Endothelial cell of umbilical vein (primary cell): ENCODE data around the gene TMEM108. TPM values are rescaled to one million over a fixed set of nuclear protein-coding genes. Genes with fewer than 3 reads are reported as not detected.

Experiments
- BruUV-seq: library from RNA; stranded (reverse); fragments of 400-500 nt; replicated peaks from 2 replicates; lab custom pipeline; 2021; lab: Mats Ljungman, UMichigan
- CTCF ChIA-PET: fragments of 300-600, 350-600 bp; sonication (Branson Sonifier 250); formaldehyde crosslinking; loops from one replicate; lab custom pipeline; 2021; ENCODE audit warnings: antibody characterized with exemption, inconsistent platforms; lab: Charles Lee
- POLR2A ChIA-PET: fragments of 300-600, 350-600 bp; sonication (Branson Sonifier 250); formaldehyde crosslinking; loops from one replicate; lab custom pipeline; 2021; ENCODE audit warnings: antibody characterized with exemption, inconsistent platforms; lab: Charles Lee
- DNase-seq: peaks from one replicate; pipeline ENCODE4 v3.0.0-alpha.2; 2011; ENCODE audit warnings: low read depth, low spot score
- FAIRE-seq: peaks from 2 replicates; lab custom pipeline; 2011; peaks lifted over from hg19 to GRCh38; lab: Jason Lieb, UNC
- H2AFZ ChIP-seq: 2 replicates; pipeline ENCODE4 v1.6.0; 2012; ENCODE audit warnings: low read depth, low read length, control low read depth, inconsistent platforms
- H3K27ac ChIP-seq: 2 replicates; pipeline ENCODE4 v1.5.1; 2011; ENCODE audit warnings: low read depth, mild to moderate bottlenecking, control low read depth, low read length, moderate library complexity; ENCODE audit not compliant: insufficient read depth
- H3K27me3 ChIP-seq, 2 experiments: 2 replicates each; pipeline versions ENCODE4 v1.6.0 to v1.6.1; 2011; ENCODE audit warnings: low read length in 2 of 2, mixed read lengths in 1 of 2; ENCODE audit not compliant: control insufficient read depth in 2 of 2, insufficient read depth in 2 of 2
- H3K36me3 ChIP-seq, 2 experiments: 2 replicates in 1 of 2; 3 replicates in 1 of 2; pipeline ENCODE4 v1.5.1; 2011; ENCODE audit warnings: low read length in 2 of 2, mild to moderate bottlenecking in 1 of 2, moderate library complexity in 1 of 2; ENCODE audit not compliant: control insufficient read depth in 2 of 2, insufficient read depth in 2 of 2; ENCODE audit errors: extremely low read depth in 1 of 2
- H3K4me1 ChIP-seq: 3 replicates; pipeline ENCODE4 v1.5.1; 2011; ENCODE audit warnings: mild to moderate bottlenecking, low read length; ENCODE audit not compliant: control insufficient read depth, insufficient read depth; ENCODE audit errors: extremely low read depth
- H3K4me2 ChIP-seq: 2 replicates; pipeline ENCODE4 v1.6.1; 2011; ENCODE audit warnings: low read length, control low read depth, mixed read lengths; ENCODE audit not compliant: insufficient read depth
- H3K4me3 ChIP-seq, 3 experiments: fragments of 200-600 bp in 1 of 3; sonication (generic), shearing (Covaris generic) in 1 of 3; replicated peaks in 1 of 3; 2 replicates each; pipeline ENCODE4 v1.5.1; 2011 to 2016; ENCODE audit warnings: control low read depth in 3 of 3, low read length in 3 of 3, mild to moderate bottlenecking in 2 of 3, inconsistent platforms in 1 of 3, low read depth in 1 of 3, moderate library complexity in 1 of 3; ENCODE audit not compliant: insufficient read depth in 1 of 3
- H3K79me2 ChIP-seq: 2 replicates; pipeline ENCODE4 v1.6.0; 2012; ENCODE audit warnings: low read length, inconsistent platforms; ENCODE audit not compliant: control insufficient read depth, insufficient read depth
- H3K9ac ChIP-seq: replicated peaks from 2 replicates; pipeline ENCODE3; 2011; ENCODE audit warnings: low read length, control low read depth; ENCODE audit not compliant: insufficient read depth; ENCODE audit errors: extremely low read depth
- H3K9me1 ChIP-seq: replicated peaks from 3 replicates; pipeline ENCODE4 v1.6.0; 2011; ENCODE audit warnings: mild to moderate bottlenecking, low read length; ENCODE audit not compliant: control insufficient read depth, insufficient read depth; ENCODE audit errors: extremely low read depth
- H3K9me3 ChIP-seq: replicated peaks from 2 replicates; pipeline ENCODE4 v1.5.1; 2012; ENCODE audit warnings: low read length, inconsistent platforms; ENCODE audit not compliant: control insufficient read depth, insufficient read depth
- H4K20me1 ChIP-seq: replicated peaks from 2 replicates; pipeline ENCODE3; 2011; ENCODE audit warnings: mild to moderate bottlenecking, low read length; ENCODE audit not compliant: control insufficient read depth, insufficient read depth; ENCODE audit errors: extremely low read depth
- EZH2 ChIP-seq: IDR thresholded peaks from 2 replicates; pipeline ENCODE4 v1.6.1; 2012; ENCODE audit warnings: borderline replicate concordance, low read depth, mild to moderate bottlenecking, moderate library complexity, low read length, inconsistent platforms; ENCODE audit not compliant: severe bottlenecking
- FOS ChIP-seq: IDR thresholded peaks from 2 replicates; pipeline ENCODE4 v1.6.1; 2011; ENCODE audit warnings: mild to moderate bottlenecking, low read length, moderate library complexity, borderline replicate concordance; ENCODE audit not compliant: insufficient read depth
- GATA2 ChIP-seq: IDR thresholded peaks from 2 replicates; pipeline ENCODE4 v1.7.0; 2011; ENCODE audit warnings: low read depth, mild to moderate bottlenecking, moderate library complexity, mixed read lengths, low read length; ENCODE audit not compliant: insufficient read length, insufficient read depth
- JUN ChIP-seq: IDR thresholded peaks from 2 replicates; pipeline ENCODE4 v1.6.1; 2011; ENCODE audit warnings: borderline replicate concordance, low read depth; ENCODE audit not compliant: insufficient read length, insufficient read depth
- MYC ChIP-seq: IDR thresholded peaks from one replicate; pipeline ENCODE4 v1.6.1; 2011; ENCODE audit warnings: mild to moderate bottlenecking, low read depth, low read length
- POLR2A ChIP-seq: IDR thresholded peaks from 2 replicates; pipeline ENCODE4 v1.6.1; 2012; ENCODE audit warnings: low read depth, mild to moderate bottlenecking, control low read depth, low read length
- POLR2AphosphoS5 ChIP-seq: IDR thresholded peaks from 2 replicates; pipeline ENCODE4 v1.6.1; 2012; ENCODE audit warnings: low read depth, mild to moderate bottlenecking, control low read depth, low read length, moderate library complexity; ENCODE audit not compliant: insufficient read depth
- dilution Hi-C: fragments of 300-500 bp; cut with MboI; formaldehyde crosslinking; loops from one replicate; pipeline ENCODE4 v1.15.0; 2019; ENCODE audit warnings: low sequenced_read_pairs; ENCODE audit not compliant: extremely low pct_ligation_motif_present
- intact Hi-C: fragments of 100-400 bp; cut with micrococcal nuclease; formaldehyde crosslinking; loops from one replicate; pipeline ENCODE4 v1.10.0; 2022
- polyA plus RNA-seq, 4 experiments: library from polyadenylated mRNA; depleted of rRNA in 3 of 4; stranded (reverse) in 3 of 4; unstranded in 1 of 4; fragments of >200 nt; gene quantifications; 2 replicates each; pipeline versions ENCODE4 v1.2.1 to v1.2.3, GENCODE V29; 2011 to 2012; ENCODE audit warnings: missing spikeins in 1 of 4
- total RNA-seq: library from RNA; stranded (reverse); gene quantifications from 2 replicates; pipeline ENCODE4 v1.2.3, GENCODE V29; 2021
- TF ChIP-seq, protein P1 (sequence below), 2 donors: IDR thresholded peaks; 1 replicate in 1 of 2; 2 replicates in 1 of 2; pipeline ENCODE4 v1.5.1; 2011; ENCODE audit warnings: low read length in 2 of 2, mild to moderate bottlenecking in 2 of 2, moderate library complexity in 2 of 2, control low read depth in 1 of 2, inconsistent platforms in 1 of 2, low read depth in 1 of 2; ENCODE audit not compliant: insufficient read depth in 1 of 2; ENCODE audit errors: extremely low read depth in 1 of 2
- TF ChIP-seq, protein P2 (sequence below): IDR thresholded peaks from 2 replicates; pipeline ENCODE4 v1.6.1; 2011; ENCODE audit not compliant: insufficient read depth, insufficient read length

The TMEM108 gene
- total and polyA plus RNA-seq, 2 donors (not counting 3 experiments of a cell fraction or from before 2014, with no cell fraction given): 0.40 to 1.1 TPM

DNA sequence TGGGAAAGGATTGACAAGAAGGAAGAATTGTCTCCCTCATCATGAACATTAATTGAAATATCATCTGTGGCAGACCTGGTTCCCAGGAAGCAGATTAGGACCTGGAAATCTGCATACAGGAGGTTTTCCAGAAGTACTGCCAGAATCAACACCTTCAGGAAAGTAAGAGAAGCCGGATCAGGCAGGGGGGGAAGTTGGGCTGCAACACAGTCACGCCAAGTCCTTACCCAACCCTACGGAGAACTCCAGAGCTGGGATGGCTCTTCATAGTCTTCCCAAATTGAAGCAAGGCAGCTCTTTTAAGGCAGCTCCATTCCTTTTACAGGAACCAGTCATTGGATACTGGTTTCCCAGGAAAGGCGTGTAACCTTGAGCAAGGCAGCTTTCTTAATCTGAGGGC is 326.5 kb downstream of the TMEM108 start:
- H3K27ac ChIP-seq: no peak overlapping the region
- H3K9me3 ChIP-seq: no peaks in the 10 kb centered on the region
- no peak for FAIRE-seq
- H3K4me1 ChIP-seq: no peaks in the 10 kb centered on the region
- no peak overlapping the region for H3K9ac ChIP-seq
- no peak overlapping the region for H3K4me2 ChIP-seq
- intact Hi-C loops: no loop called here
- dilution Hi-C loops: no loop called here
- H2AFZ ChIP-seq: no peak overlapping the region
- no peaks in the 10 kb centered on the region for H4K20me1 ChIP-seq
- no peak for DNase-seq
- ChIA-PET POLR2A (no interaction called here), CTCF (interaction anchor here (0.9 to 5.6 kb wide), 6 partner anchors 10 to 323 kb away, joined by 3 to 29 read pairs (median 5); no protein-coding TSS in a partner anchor)
- no peaks in the 10 kb centered on the region for H3K36me3 ChIP-seq
- H3K4me3 ChIP-seq: no peak overlapping the region
- H3K79me2 ChIP-seq: no peaks in the 10 kb centered on the region
- peaks cover 0 to 12% of the 10 kb centered on the region in 2 experiments for H3K27me3 ChIP-seq
- no TSS peak for BruUV-seq
- TF ChIP-seq, protein P1, sequence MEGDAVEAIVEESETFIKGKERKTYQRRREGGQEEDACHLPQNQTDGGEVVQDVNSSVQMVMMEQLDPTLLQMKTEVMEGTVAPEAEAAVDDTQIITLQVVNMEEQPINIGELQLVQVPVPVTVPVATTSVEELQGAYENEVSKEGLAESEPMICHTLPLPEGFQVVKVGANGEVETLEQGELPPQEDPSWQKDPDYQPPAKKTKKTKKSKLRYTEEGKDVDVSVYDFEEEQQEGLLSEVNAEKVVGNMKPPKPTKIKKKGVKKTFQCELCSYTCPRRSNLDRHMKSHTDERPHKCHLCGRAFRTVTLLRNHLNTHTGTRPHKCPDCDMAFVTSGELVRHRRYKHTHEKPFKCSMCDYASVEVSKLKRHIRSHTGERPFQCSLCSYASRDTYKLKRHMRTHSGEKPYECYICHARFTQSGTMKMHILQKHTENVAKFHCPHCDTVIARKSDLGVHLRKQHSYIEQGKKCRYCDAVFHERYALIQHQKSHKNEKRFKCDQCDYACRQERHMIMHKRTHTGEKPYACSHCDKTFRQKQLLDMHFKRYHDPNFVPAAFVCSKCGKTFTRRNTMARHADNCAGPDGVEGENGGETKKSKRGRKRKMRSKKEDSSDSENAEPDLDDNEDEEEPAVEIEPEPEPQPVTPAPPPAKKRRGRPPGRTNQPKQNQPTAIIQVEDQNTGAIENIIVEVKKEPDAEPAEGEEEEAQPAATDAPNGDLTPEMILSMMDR (IDR thresholded peaks at IDR 0.05; ENCODE audit: extremely low read depth in 1 of 2, insufficient read depth in 1 of 2, low read depth in 1 of 2, low read length in 2 of 2): no peak
- TF ChIP-seq EZH2: no peak
- no peak for TF ChIP-seq POLR2AphosphoS5
- TF ChIP-seq MYC: no peak
- TF ChIP-seq, protein P2, sequence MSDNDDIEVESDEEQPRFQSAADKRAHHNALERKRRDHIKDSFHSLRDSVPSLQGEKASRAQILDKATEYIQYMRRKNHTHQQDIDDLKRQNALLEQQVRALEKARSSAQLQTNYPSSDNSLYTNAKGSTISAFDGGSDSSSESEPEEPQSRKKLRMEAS: no peak
- no peak for TF ChIP-seq POLR2A
- TF ChIP-seq FOS: no peak
- no peak for TF ChIP-seq GATA2
- no peak for TF ChIP-seq JUN
- no peaks in the 10 kb centered on the region for H3K9me1 ChIP-seq
